ENCODE measurements around the gene DYNLRB1.

DNA sequence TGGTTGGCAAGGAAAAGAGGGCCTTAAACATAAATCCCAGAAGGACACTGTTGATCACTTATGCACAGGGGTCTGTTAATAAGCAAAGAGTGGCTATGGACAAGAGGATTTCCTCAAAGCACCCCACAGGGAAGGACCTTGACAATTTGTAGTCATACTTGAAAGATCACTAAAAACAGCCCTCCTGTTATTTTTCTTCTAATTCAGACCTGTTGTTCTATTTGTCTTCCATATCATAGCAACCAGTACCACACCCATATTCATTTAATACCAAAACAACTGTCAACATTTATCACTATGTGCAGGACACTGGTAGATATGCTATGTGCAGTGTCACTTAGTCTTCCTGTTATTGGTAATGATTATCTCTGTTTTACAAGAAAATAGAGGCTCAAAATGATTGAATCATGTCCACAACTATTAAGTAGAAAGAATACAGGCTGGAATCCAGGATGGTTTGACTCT is 3.2 kb upstream of the DYNLRB1 start:
- TF ChIP-seq, protein P1, sequence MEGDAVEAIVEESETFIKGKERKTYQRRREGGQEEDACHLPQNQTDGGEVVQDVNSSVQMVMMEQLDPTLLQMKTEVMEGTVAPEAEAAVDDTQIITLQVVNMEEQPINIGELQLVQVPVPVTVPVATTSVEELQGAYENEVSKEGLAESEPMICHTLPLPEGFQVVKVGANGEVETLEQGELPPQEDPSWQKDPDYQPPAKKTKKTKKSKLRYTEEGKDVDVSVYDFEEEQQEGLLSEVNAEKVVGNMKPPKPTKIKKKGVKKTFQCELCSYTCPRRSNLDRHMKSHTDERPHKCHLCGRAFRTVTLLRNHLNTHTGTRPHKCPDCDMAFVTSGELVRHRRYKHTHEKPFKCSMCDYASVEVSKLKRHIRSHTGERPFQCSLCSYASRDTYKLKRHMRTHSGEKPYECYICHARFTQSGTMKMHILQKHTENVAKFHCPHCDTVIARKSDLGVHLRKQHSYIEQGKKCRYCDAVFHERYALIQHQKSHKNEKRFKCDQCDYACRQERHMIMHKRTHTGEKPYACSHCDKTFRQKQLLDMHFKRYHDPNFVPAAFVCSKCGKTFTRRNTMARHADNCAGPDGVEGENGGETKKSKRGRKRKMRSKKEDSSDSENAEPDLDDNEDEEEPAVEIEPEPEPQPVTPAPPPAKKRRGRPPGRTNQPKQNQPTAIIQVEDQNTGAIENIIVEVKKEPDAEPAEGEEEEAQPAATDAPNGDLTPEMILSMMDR (conservative IDR thresholded peaks at IDR 0.05; ENCODE audit: low read length) = no peak
- TF ChIP-seq EZH2phosphoT487 (IDR thresholded peaks at IDR 0.05; ENCODE audit: borderline replicate concordance) = no peak

Measured in Loucy (cell line).